WTC11 (cell line): ENCODE measurements around the gene FAF1. TPM values are rescaled to one million over a fixed set of nuclear protein-coding genes. Genes with fewer than 3 reads are reported as not detected.

ENCODE experiments used
- AR ChIP-seq: fragments of 250-450 bp; sonication (Bioruptor Pico); IDR thresholded peaks from 2 replicates; pipeline ENCODE4 v1.9.0; 2021; ENCODE audit warnings: mild to moderate bottlenecking
- ERG ChIP-seq: fragments of 250-450 bp; sonication (Bioruptor Pico); IDR thresholded peaks from 2 replicates; pipeline ENCODE4 v1.8.0; 2021; ENCODE audit warnings: mild to moderate bottlenecking
- OVOL2 ChIP-seq: fragments of 250-450 bp; sonication (Bioruptor Pico); IDR thresholded peaks from 2 replicates; pipeline ENCODE4 v1.9.0; 2021; ENCODE audit warnings: mild to moderate bottlenecking, borderline replicate concordance
- USF2 ChIP-seq: sonication (generic); formaldehyde crosslinking; IDR thresholded peaks from 2 replicates; pipeline ENCODE4 v1.8.1; 2023; ENCODE audit warnings: mild to moderate bottlenecking, missing genetic modification reagents, moderate library complexity
- ZBTB21 ChIP-seq: sonication (generic); formaldehyde crosslinking; IDR thresholded peaks from 2 replicates; pipeline ENCODE4 v1.8.1; 2023; ENCODE audit warnings: mild to moderate bottlenecking, missing genetic modification reagents, borderline replicate concordance
- ZNF416 ChIP-seq: fragments of 250-450 bp; sonication (Bioruptor Pico); IDR thresholded peaks from 2 replicates; pipeline ENCODE4 v1.9.0; 2021; ENCODE audit warnings: mild to moderate bottlenecking, inconsistent platforms
- ZSCAN18 ChIP-seq: fragments of 250-450 bp; sonication (Bioruptor Pico); IDR thresholded peaks from 2 replicates; pipeline ENCODE4 v2.1.2; 2022; ENCODE audit warnings: mild to moderate bottlenecking, moderate library complexity
- total RNA-seq: library from RNA; stranded (reverse); gene quantifications from 3 replicates; pipeline ENCODE4 v1.2.3, GENCODE V29; 2021
- TF ChIP-seq, protein P1 (sequence below): sonication (generic); formaldehyde crosslinking; IDR thresholded peaks from 2 replicates; pipeline ENCODE4 v1.8.0; 2022; ENCODE audit warnings: missing genetic modification reagents
- TF ChIP-seq, protein P2 (sequence below): sonication (generic); formaldehyde crosslinking; IDR thresholded peaks from 2 replicates; pipeline ENCODE4 v1.8.1; 2023; ENCODE audit warnings: mild to moderate bottlenecking, missing genetic modification reagents, borderline replicate concordance
- TF ChIP-seq, protein P3 (sequence below): sonication (generic); formaldehyde crosslinking; conservative IDR thresholded peaks from 2 replicates; pipeline ENCODE4 v1.8.1; 2023; ENCODE audit warnings: mild to moderate bottlenecking, low read depth, missing genetic modification reagents, moderate library complexity
- TF ChIP-seq, protein P4 (sequence below): sonication (generic); formaldehyde crosslinking; IDR thresholded peaks from 2 replicates; pipeline ENCODE4 v1.8.1; 2023; ENCODE audit warnings: mild to moderate bottlenecking, moderate library complexity, missing genetic modification reagents
- TF ChIP-seq, protein P5 (sequence below): sonication (generic); formaldehyde crosslinking; IDR thresholded peaks from 2 replicates; pipeline ENCODE4 v1.8.1; 2023; ENCODE audit warnings: mild to moderate bottlenecking, missing genetic modification reagents, moderate library complexity

FAF1 gene
- total RNA-seq, 1 experiment from 2014 or later = 53.5 TPM

GRCh38 chr1:50940291-50940690 lies 19.8 kb downstream of the FAF1 start (continued):
- TF ChIP-seq, protein P1, sequence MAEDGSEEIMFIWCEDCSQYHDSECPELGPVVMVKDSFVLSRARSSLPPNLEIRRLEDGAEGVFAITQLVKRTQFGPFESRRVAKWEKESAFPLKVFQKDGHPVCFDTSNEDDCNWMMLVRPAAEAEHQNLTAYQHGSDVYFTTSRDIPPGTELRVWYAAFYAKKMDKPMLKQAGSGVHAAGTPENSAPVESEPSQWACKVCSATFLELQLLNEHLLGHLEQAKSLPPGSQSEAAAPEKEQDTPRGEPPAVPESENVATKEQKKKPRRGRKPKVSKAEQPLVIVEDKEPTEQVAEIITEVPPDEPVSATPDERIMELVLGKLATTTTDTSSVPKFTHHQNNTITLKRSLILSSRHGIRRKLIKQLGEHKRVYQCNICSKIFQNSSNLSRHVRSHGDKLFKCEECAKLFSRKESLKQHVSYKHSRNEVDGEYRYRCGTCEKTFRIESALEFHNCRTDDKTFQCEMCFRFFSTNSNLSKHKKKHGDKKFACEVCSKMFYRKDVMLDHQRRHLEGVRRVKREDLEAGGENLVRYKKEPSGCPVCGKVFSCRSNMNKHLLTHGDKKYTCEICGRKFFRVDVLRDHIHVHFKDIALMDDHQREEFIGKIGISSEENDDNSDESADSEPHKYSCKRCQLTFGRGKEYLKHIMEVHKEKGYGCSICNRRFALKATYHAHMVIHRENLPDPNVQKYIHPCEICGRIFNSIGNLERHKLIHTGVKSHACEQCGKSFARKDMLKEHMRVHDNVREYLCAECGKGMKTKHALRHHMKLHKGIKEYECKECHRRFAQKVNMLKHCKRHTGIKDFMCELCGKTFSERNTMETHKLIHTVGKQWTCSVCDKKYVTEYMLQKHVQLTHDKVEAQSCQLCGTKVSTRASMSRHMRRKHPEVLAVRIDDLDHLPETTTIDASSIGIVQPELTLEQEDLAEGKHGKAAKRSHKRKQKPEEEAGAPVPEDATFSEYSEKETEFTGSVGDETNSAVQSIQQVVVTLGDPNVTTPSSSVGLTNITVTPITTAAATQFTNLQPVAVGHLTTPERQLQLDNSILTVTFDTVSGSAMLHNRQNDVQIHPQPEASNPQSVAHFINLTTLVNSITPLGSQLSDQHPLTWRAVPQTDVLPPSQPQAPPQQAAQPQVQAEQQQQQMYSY (CRISPR knock-in tag) = no peak
- TF ChIP-seq ZBTB21 (CRISPR knock-in tag) = no peak
- TF ChIP-seq OVOL2 = no peak
- no peak for TF ChIP-seq ERG
- no peak for TF ChIP-seq AR (CRISPR knock-in tag)
- TF ChIP-seq, protein P2, sequence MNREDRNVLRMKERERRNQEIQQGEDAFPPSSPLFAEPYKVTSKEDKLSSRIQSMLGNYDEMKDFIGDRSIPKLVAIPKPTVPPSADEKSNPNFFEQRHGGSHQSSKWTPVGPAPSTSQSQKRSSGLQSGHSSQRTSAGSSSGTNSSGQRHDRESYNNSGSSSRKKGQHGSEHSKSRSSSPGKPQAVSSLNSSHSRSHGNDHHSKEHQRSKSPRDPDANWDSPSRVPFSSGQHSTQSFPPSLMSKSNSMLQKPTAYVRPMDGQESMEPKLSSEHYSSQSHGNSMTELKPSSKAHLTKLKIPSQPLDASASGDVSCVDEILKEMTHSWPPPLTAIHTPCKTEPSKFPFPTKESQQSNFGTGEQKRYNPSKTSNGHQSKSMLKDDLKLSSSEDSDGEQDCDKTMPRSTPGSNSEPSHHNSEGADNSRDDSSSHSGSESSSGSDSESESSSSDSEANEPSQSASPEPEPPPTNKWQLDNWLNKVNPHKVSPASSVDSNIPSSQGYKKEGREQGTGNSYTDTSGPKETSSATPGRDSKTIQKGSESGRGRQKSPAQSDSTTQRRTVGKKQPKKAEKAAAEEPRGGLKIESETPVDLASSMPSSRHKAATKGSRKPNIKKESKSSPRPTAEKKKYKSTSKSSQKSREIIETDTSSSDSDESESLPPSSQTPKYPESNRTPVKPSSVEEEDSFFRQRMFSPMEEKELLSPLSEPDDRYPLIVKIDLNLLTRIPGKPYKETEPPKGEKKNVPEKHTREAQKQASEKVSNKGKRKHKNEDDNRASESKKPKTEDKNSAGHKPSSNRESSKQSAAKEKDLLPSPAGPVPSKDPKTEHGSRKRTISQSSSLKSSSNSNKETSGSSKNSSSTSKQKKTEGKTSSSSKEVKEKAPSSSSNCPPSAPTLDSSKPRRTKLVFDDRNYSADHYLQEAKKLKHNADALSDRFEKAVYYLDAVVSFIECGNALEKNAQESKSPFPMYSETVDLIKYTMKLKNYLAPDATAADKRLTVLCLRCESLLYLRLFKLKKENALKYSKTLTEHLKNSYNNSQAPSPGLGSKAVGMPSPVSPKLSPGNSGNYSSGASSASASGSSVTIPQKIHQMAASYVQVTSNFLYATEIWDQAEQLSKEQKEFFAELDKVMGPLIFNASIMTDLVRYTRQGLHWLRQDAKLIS = no peak
- no peak for TF ChIP-seq ZSCAN18 (CRISPR knock-in tag)
- TF ChIP-seq ZNF416 (CRISPR knock-in tag) = no peak
- TF ChIP-seq, protein P3, sequence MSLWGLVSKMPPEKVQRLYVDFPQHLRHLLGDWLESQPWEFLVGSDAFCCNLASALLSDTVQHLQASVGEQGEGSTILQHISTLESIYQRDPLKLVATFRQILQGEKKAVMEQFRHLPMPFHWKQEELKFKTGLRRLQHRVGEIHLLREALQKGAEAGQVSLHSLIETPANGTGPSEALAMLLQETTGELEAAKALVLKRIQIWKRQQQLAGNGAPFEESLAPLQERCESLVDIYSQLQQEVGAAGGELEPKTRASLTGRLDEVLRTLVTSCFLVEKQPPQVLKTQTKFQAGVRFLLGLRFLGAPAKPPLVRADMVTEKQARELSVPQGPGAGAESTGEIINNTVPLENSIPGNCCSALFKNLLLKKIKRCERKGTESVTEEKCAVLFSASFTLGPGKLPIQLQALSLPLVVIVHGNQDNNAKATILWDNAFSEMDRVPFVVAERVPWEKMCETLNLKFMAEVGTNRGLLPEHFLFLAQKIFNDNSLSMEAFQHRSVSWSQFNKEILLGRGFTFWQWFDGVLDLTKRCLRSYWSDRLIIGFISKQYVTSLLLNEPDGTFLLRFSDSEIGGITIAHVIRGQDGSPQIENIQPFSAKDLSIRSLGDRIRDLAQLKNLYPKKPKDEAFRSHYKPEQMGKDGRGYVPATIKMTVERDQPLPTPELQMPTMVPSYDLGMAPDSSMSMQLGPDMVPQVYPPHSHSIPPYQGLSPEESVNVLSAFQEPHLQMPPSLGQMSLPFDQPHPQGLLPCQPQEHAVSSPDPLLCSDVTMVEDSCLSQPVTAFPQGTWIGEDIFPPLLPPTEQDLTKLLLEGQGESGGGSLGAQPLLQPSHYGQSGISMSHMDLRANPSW = no peak
- TF ChIP-seq, protein P4, sequence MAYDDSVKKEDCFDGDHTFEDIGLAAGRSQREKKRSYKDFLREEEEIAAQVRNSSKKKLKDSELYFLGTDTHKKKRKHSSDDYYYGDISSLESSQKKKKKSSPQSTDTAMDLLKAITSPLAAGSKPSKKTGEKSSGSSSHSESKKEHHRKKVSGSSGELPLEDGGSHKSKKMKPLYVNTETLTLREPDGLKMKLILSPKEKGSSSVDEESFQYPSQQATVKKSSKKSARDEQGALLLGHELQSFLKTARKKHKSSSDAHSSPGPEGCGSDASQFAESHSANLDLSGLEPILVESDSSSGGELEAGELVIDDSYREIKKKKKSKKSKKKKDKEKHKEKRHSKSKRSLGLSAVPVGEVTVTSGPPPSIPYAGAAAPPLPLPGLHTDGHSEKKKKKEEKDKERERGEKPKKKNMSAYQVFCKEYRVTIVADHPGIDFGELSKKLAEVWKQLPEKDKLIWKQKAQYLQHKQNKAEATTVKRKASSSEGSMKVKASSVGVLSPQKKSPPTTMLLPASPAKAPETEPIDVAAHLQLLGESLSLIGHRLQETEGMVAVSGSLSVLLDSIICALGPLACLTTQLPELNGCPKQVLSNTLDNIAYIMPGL = no peak
- no peak for TF ChIP-seq USF2 (CRISPR knock-in tag)
- TF ChIP-seq, protein P5, sequence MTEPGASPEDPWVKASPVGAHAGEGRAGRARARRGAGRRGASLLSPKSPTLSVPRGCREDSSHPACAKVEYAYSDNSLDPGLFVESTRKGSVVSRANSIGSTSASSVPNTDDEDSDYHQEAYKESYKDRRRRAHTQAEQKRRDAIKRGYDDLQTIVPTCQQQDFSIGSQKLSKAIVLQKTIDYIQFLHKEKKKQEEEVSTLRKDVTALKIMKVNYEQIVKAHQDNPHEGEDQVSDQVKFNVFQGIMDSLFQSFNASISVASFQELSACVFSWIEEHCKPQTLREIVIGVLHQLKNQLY (CRISPR knock-in tag) = no peak
